Measurements from ENCODE around the gene KCNJ16.

- TF ChIP-seq, protein P1, sequence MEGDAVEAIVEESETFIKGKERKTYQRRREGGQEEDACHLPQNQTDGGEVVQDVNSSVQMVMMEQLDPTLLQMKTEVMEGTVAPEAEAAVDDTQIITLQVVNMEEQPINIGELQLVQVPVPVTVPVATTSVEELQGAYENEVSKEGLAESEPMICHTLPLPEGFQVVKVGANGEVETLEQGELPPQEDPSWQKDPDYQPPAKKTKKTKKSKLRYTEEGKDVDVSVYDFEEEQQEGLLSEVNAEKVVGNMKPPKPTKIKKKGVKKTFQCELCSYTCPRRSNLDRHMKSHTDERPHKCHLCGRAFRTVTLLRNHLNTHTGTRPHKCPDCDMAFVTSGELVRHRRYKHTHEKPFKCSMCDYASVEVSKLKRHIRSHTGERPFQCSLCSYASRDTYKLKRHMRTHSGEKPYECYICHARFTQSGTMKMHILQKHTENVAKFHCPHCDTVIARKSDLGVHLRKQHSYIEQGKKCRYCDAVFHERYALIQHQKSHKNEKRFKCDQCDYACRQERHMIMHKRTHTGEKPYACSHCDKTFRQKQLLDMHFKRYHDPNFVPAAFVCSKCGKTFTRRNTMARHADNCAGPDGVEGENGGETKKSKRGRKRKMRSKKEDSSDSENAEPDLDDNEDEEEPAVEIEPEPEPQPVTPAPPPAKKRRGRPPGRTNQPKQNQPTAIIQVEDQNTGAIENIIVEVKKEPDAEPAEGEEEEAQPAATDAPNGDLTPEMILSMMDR (IDR thresholded peaks at IDR 0.05): no peak
- TF ChIP-seq POLR2A (IDR thresholded peaks at IDR 0.05): no peak
Measured at GRCh38 chr17:70049801-70050591, 25.0 kb upstream of the KCNJ16 start.
